ENCODE data around the gene DIPK1B. TPM values are rescaled to one million over a fixed set of nuclear protein-coding genes. Genes with fewer than 3 reads are reported as not detected.

DIPK1B gene
- total RNA-seq, 4 donors from 2014 or later = 7.8 to 24.4 (median 11.2) TPM

GRCh38 chr9:136671646-136672430, 40.5 kb upstream of the DIPK1B start:
- peak overlapping the region in 3 of 4 donors; percentile 10 to 27 (median 14) for H3K27ac ChIP-seq
- H3K9me3 ChIP-seq = no peaks in the 10 kb centered on the region
- WGBS, 2 donors (ENCODE audit: low coverage in 1 of 2) = 60% methylated on average over 1 of the region's 27 CpGs; no CpG with 5 or more reads in 1 of the 2 donors
- peaks cover 0 to 8% (median 5%) of the 10 kb centered on the region in 3 donors for H3K4me1 ChIP-seq
- peaks cover 40% of the 10 kb centered on the region for H3K27me3 ChIP-seq
- H3K36me3 ChIP-seq = peaks cover 0 to 43% of the 10 kb centered on the region in 2 donors
- no peak for ATAC-seq
- no peak for TF ChIP-seq POLR2A (IDR thresholded peaks at IDR 0.05)
- peak in 3 of 4 experiments; percentile 54 to 86 (median 69) for TF ChIP-seq CTCF (IDR thresholded peaks at IDR 0.05)
- no peak overlapping the region for H3K4me3 ChIP-seq

GRCh38 chr9:136672431-136673087, 39.8 kb upstream of the DIPK1B start:
- no CpG with 5 or more reads among the region's 14 CpGs for WGBS, 2 donors (ENCODE audit: low coverage in 1 of 2)
- Histone ChIP-seq H3K36me3 (peaks cover 0 to 51% of the 10 kb centered on the region in 2 donors), H3K27ac (peak overlapping the region in 3 of 4 donors; percentile 10 to 27 (median 14)), H3K4me3 (no peak overlapping the region), H3K4me1 (peaks cover 0 to 7% (median 5%) of the 10 kb centered on the region in 3 donors), H3K9me3 (no peaks in the 10 kb centered on the region), H3K27me3 (peaks cover 34% of the 10 kb centered on the region)
- TF ChIP-seq POLR2A (IDR thresholded peaks at IDR 0.05) = no peak
- TF ChIP-seq POLR2AphosphoS5 (IDR thresholded peaks at IDR 0.05) = no peak
- TF ChIP-seq CTCF (IDR thresholded peaks at IDR 0.05) = no peak
- TF ChIP-seq EP300 (IDR thresholded peaks at IDR 0.05) = no peak
- ATAC-seq = no peak

- peak; percentile 0 for ATAC-seq
- peak overlapping the region in 2 of 4 donors; percentile 14 to 27 for H3K27ac ChIP-seq
- TF ChIP-seq POLR2AphosphoS5 (IDR thresholded peaks at IDR 0.05) = no peak
- no peak for TF ChIP-seq CTCF (IDR thresholded peaks at IDR 0.05)
- no peak for TF ChIP-seq POLR2A (IDR thresholded peaks at IDR 0.05)
- TF ChIP-seq EP300 (IDR thresholded peaks at IDR 0.05) = no peak
- WGBS, 2 donors (ENCODE audit: low coverage in 1 of 2) = 78% methylated on average over 7 of the region's 35 CpGs; no CpG with 5 or more reads in 1 of the 2 donors
- peaks cover 0 to 56% of the 10 kb centered on the region in 2 donors for H3K36me3 ChIP-seq
- peaks cover 0 to 10% (median 5%) of the 10 kb centered on the region in 3 donors for H3K4me1 ChIP-seq
- no peaks in the 10 kb centered on the region for H3K9me3 ChIP-seq
- H3K27me3 ChIP-seq = peaks cover 26% of the 10 kb centered on the region
- H3K4me3 ChIP-seq = no peak overlapping the region
Observed at GRCh38 chr9:136673088-136673974, 39.0 kb upstream of the DIPK1B start.

GRCh38 chr9:136673975-136674785, 38.2 kb upstream of the DIPK1B start:
- peak; percentile 0 for ATAC-seq
- no peaks in the 10 kb centered on the region for H3K9me3 ChIP-seq
- TF ChIP-seq POLR2A (IDR thresholded peaks at IDR 0.05) (no peak), POLR2AphosphoS5 (IDR thresholded peaks at IDR 0.05) (no peak), CTCF (IDR thresholded peaks at IDR 0.05) (no peak)
- H3K4me3 ChIP-seq = no peak overlapping the region
- peaks cover 0 to 56% of the 10 kb centered on the region in 2 donors for H3K36me3 ChIP-seq
- peak overlapping the region in 1 of 4 donors; percentile 6 for H3K27ac ChIP-seq
- peaks cover 0 to 17% (median 5%) of the 10 kb centered on the region in 3 donors for H3K4me1 ChIP-seq
- 97% methylated on average over 6 of the region's 26 CpGs; no CpG with 5 or more reads in 1 of the 2 donors for WGBS, 2 donors (ENCODE audit: low coverage in 1 of 2)
- peaks cover 21% of the 10 kb centered on the region for H3K27me3 ChIP-seq
